HG02938 (cell line): Measurements from ENCODE around the gene FAM240B.

Experiments
- ATAC-seq: cut with Tn5 transposase; IDR thresholded peaks from one replicate; pipeline ENCODE4 v1.9.1; 2021; ENCODE audit warnings: mild to moderate bottlenecking, moderate library complexity; ENCODE audit not compliant: unreplicated experiment

The FAM240B gene

DNA sequence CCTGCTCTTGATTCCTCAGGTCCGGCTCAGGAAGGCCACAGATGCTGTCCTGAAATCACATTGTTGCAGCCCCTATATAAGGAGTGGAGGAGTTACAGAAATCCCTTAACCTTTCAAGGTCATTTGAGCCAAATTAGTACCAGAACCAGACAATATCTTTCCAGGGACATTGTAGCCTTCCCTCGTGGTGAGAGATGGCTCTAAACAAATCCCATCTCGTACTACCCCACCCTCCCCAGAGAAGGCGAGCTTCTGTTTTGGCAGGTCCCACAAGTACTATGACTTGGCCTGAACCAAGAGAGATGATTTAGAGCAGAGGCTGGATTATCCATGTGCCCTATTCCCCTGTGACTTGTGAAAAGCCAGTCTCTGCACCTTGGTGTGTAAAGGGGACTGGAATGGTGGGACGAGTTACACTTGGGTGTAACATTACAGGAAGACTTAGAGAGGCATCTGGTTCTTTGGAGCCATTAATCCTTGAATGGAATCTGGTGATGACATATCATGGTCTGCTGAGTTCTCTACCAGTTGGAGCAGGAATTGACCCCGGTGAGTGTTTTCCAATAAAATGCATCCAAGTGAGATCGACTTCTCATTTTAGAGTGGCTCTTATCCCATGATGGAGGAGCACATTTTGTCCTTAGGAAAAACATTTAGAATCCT lies at the start of gene FAM240B:
FAM240B (minus strand) TSS at position 51 of the 663 bp plus-strand sequence. CDS start 16,134 bp downstream, outside the sequence.
- ATAC-seq, result no peak

DNA sequence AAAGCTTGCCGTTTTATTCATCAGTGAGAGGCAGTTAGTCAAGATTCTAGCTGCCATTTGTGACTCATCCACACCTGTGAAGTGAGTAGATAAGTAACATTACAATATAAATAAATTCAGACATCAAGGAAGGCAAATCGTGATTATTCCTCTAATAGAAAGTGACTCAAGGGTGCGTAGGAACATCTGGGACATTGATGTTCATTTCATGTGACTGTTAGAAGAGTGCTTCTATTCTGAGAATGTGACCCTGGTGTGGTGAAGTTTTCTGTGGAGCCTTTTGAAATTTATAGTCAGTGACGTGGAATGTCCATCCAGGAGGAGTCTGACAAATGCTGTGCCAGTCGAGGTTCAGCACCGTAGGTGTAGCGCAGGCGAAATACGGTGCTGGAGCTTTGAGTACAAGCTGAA lies 48.4 kb upstream of the FAM240B start:
- ATAC-seq, result no peak

DNA sequence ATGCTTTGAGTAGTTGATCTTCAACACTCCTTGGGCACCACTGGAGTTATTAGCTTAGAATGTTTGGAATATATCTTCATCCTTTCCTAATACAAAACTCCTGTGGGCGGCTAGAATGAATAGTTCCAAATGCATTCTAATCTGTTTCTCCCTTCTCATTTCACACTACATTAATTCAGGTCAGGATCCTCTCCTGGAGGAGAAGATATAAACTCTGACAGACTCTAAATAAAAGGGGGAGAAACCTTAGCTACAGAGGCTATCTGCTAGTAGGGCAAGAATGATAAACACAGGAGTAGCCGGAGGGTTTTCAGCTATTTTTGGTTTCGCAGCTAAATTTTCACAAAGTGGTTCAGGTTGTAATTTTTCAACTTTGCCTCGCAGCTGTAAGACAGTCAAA lies 45.2 kb upstream of the FAM240B start:
- ATAC-seq, result no peak

DNA sequence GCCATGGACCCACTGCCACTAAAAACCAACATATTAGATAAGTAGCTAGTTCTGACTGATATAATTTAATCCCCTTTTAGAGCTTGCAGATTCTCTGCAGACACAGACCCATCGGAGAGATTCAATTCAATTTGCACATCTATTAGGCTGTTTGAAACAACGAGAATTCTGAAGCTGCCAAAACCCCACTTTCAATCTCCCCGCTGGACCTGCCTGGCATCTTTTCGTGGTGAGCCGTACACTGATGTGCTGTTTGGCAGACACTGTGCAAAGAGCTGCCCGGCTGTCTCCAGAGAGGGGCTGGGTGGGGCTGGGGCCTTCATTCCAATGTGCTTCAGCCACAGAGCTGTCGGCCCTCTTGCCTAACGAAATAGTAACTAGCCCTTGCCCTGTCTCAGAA lies 42.1 kb upstream of the FAM240B start:
- no peak for ATAC-seq

DNA sequence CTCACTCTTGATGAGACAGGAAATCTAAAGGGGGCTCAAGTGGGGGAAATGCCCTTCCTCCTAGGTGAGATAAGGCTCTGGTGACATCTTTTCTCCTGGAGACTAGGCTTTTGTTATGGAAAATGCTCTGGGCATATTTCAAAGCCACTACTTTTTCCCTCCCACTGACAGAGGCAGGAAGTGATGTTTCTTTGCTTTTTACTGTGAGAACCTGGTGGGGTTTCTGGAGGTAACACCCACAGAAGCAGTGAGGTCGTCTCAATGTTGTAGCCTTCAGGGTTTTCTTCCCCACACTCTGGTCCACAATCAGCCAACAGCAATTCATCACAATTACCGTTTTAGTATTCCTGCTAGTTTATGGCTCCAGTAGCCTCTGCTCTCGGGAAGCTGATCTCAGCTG lies 41.4 kb upstream of the FAM240B start:
- no peak for ATAC-seq

DNA sequence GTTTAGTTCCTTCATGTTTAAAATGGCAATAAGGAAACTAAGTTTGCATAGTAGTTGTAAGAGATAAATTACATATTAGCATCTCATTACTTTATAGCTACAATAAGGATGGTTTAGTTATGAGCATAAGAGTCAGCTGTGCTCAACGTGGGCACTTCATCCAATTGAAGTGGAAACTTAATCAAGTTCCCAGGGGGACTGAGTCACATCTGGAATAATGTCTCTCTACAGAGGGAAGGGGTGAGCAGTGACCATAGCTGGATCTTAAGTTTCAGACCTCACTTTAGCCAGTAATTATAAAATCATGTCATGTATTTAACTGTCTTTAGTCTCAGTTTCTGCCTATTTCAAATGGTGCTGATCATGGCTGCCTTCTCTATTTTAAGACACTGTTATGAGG lies 36.8 kb upstream of the FAM240B start:
- ATAC-seq, result no peak

DNA sequence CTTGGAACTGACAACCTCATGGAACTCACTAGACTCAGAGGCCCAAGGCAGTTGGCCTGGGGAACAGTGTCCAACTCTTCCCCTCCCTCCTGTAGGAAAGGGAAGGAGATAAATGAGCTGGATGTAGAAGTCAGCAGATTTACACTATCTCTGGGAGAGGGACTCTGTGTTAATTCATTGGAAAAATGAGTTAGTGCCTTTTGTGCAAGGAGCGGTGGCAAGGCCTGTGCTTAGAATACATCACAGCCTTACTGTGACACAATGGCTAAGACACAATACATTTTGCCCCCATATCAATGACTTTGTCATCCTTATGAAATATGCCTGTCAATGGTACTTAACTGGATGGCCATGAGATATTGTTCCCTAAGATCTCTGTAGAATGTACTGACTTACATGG lies 28.0 kb upstream of the FAM240B start:
- ATAC-seq, result no peak

DNA sequence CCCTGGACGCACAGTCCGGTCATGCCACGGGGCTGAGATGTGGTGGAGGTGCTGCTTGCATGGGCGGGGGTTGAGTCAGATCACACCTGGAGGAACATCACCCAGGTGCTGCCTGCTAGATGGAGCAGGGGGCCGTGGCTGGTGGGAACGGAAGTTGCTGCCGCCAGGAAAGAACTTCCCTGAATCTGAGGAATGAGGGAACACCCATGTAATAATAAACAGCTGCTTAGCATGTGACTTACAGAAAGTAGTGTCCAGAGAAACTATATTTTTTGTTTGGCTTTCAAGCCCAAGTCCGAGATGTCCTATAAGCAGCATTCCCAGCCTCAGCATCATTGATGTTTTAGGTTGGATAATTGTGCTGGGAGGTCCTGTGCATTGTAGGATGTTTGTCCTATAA lies 27.1 kb upstream of the FAM240B start:
- no peak for ATAC-seq

DNA sequence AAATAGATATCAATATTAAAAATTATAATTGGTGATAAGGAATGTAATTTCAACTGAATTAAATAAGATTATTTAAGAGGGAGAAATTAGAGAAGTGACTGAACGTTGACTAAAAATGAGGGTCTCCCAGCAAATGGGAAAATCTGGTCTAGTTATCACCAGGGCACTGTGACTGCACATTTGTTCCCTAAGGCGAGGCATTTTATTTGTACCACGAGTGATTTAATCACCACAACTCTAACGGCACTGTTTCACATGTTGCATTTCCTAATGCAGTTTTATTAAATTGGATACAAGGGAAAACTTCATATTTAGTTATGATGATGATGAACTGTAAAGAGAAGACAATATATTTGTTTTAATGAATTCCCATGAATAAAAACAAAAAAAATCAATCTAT lies 26.4 kb upstream of the FAM240B start:
- no peak for ATAC-seq

DNA sequence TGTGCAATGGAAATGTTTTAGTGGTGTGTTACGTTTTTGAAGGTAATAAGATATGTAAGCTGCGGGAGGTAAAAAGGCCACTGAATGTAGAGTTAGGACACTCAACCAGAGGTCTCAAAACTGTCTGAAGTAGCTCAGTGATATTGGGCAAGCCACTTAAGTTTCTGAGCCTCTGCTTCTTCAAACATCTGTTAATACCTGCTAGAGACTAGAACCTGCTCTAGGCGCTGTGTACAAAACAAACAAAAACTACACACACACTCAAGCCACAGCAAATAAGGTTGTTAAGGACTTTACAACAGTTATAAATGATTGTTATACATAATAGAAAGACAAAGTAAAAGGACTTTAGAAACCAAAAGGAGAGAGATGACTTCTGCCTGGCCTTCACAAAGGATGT lies 24.6 kb upstream of the FAM240B start:
- ATAC-seq, result no peak

DNA sequence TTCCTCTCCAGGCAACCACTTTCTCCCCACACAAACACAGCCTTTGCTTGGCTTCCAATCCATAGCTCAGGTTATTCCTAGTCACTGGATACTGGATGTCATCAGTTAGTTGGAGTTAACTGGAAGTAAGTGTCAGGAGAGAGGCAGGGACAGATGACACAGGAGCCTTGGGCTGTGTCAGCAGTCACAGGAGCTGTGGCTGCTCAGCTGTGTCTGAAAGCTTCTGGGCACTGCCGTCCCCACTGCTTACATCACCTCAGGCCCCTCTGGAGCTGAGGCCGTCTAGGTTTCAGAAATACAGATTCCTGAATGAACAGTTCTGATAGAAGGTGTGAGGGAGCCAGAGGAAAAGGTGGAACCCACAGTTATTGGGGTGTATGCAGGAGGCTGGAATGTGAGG lies 17.3 kb upstream of the FAM240B start:
- ATAC-seq, result no peak

DNA sequence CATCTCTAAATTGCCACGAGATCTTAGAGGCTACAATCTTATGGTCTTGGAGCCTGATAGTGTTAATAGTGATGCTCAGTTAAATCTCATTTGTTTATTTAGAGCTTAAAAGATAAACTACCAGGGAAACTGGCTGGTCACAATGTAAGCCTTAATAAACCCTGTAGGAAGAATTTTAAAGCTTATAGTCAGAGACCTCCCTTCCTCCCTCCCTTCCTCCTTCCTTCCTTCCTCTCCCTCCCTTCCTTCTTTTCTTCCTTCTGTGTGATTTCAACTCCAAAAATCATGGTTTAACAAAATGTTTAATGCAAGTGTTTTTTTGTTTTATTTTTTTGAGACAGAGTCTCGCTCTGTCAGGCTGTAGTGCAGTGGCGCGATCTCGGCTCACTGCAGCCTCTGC lies 14.9 kb upstream of the FAM240B start:
- ATAC-seq, result no peak

DNA sequence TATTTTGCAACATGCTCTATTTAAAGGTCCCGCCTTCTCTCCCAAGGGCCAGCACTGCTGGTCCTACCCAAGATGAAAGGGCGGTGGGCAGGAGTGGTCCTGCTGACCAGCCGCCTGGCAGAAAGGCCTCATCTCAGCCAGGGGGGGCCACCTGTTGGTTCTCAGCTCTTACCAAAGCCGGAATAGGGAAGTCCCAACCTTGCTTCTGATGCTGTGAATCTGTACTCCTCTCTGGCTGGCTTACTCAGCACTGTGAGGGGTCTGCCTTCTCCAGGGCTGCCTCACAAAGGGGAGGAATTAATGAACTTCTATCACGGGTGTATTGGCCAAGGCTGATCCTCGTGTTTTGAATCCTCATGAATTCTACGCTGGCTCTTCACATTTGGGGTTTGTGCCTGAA lies 13.6 kb upstream of the FAM240B start:
- no peak for ATAC-seq

DNA sequence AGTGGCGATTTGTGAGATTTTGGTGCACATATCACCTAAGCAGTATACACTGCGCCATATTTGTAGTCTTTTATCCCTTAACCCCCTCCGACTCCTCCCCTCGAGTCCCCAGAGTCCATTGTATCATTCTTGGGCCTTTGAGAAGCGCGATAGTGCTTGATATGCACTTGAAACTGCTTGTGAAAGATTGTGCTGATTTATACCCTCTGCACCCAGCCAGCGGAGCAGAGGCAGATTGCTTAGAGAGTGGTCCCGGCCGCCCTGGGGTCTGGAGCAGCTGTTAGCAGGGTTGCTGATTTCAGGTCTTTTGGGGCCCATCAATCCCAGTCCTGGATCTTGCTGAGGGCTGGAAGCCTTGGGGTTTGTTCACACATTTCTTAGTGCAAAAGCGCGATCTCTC lies 13.0 kb upstream of the FAM240B start:
- ATAC-seq, result no peak

DNA sequence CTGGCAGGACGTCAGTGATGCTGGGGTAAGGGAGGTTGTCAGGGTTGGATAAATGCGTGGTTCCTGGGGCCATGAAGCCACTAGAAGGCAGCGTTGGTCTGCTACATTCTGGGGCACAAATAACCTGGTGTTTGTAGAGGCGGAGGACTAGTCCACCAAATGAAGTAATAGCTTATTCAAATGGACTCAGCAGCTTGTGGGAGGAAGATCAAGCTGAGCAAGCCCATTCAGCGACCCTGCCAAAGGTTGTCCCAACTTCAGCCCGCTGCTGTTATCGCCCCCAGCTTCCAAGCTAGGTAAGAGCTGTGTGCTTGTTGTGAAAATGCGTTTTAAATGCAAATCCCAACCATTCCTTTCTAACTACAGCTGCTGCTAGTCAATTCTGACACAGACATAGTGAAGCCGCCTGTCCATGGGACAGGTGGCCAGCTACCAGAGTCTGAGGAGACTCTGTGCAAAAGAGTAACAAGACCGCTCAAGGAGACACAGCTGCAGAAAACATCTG lies 7.6 kb upstream of the FAM240B start:
- ATAC-seq, result no peak

DNA sequence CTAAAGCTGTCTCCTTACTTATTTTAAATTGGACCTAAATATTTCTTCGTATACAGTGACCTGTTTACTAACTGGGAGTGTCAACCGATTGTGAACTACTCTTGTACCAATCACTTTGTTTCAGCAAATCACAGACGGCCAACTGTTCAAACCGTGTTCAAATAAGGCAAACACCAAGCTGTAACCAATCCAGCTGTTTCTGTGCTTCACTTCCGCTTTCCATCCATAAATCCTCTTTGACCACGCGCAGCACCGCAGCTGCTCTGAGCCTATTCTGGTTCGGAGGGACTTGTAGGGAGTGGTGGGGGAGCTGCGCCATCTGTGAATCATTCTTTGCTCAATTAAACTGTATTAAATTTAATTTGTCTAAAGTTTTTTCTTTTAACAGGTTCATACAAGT lies 4.8 kb upstream of the FAM240B start:
- no peak for ATAC-seq

DNA sequence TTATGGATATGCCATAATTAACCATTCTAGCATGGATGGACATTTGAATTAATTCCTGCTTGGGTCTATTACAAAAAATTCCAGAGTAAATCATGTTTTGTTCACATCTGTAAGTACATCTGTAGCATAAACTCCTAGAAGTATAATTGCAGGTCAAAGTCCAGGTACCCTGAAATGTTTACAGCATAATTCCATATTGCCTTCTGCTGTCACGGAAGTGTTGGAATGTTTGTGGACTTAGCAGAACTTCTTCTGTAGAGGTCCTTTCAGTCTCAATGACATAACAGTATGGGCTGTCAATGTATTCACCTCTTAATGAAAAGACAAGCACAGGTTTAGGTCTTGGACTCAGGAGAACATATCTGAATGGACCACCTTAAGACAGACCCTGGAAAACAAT lies 1.8 kb downstream of the FAM240B start:
- no peak for ATAC-seq

DNA sequence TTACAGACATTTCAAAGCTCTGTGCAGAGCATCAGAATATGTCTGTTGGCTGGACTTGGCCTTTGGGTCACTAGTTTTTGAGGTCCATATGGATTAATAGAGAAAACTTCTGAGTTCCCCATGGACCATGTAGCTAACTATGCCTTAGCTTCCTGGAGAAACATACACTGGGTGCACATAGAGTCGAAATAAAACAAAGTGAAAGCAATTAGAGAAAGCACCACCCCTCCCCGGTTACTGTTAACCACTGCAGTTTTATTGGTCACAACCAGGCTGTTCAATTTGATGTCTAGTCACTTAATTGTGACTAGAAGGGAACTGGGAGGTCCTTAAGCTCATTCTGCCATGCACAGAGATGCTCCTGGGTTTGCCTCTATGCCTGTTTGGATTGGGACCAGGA lies 4.2 kb downstream of the FAM240B start:
- ATAC-seq, result no peak

DNA sequence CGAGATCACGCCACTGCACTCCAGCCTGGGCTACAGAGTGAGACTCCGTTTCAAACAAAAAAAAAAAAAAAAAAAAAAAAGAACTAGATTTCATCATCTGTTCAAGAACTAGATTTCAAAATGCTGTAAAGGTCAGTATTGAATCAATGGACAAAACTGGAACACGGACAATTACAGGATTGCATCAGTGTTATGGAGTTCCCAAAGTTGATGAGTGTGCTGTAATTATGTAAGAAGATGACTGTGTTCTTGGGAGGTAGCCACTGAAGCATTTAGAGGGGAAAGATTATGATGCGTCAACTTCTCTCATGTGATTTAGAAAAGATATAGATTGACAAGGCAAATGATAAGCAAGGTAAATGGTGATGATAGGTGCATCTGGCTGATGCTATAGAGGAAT lies 6.5 kb downstream of the FAM240B start:
- no peak for ATAC-seq

DNA sequence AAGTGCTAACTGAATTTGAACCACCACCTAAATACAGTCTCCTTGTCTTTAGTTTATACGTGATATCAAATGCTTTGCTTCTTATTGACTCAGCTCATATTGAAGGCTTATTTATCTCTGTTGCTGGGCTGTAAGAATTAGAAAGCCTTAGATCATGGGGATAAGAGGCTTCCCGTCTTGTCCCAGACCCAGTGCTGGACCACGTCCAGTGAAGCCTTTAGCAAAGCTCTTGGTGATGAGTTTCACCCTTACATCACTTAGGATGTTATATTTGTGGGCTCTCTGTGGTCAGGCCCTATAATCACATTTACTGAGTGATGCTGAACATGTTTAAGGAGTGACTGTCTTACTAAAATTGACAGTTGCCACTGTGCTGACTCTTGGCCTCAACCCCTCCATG lies 11.2 kb downstream of the FAM240B start:
- ATAC-seq, result no peak

DNA sequence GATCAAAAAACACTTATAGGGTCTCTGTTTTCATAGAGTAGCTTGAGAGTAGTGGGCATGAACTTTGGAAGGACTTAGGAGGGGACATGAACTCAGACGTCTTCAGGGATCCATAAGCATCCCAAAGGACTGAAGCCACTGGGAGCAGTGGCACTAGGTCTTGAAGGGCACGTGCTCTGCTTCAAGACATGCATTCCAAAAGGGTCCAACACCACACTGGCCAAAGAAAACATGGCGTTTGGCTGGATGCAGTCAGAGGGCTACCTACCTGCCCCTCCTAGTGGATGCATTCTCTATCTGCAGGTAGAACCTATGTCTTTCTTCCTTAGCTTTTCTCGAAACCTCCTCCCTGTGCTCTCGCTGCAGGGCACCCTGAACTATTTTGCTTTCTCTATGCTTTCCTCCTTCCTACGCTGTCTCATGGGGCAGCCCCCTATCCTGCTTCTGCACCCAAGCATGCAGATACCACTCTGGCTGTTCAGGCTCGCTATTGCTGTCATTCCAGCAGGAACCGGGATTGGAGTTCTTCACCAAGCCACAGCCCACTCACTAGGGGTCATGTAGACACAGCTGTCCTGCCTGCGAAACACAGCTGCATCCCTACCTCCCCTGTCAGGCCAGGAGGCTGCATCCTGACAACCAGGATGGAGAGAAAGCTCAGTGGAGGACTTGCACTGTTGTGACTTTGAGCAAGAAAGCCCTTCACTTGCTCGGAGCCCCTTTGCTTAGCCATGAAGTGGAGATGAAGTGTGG lies 11.9 kb downstream of the FAM240B start:
- ATAC-seq, result no peak

DNA sequence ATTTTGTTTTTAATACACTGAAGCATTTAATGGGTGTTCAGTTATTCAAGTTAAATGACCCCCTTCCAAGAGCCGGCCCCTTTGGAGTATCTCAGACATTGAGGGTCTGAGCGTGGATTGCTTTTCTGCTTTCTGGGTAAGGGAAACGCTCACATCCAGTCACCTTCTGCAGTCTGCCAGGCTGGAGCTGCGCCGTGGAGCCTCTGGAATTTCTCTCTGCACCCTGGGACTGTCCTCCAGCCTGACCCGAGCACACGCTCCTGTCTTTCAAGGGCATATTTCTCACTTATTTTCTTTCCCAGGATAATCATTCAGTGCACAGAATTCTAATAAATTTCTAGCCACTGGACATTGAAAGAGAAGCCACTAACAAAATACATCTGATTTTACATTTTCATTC lies 13.4 kb downstream of the FAM240B start:
- ATAC-seq, result no peak

DNA sequence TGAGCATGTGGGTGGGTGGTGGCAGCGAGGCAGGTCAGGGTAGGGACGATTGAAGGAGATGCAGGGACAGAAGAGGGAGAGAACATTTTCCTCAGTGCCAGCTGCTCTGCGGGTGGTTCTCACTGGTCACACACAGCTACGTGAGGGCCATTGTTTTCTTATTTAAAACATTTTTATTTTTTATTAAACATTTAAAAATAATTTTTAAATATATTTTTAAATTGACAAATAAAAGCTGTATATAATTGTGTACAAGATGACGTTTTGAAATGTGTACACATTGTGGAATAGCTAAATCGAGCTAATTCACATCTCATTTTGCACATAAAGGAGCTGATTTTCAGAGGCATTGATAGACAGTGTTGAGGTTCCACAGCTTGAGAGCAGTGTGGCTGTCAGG lies 14.0 kb downstream of the FAM240B start:
- ATAC-seq, result no peak
